Measurements from ENCODE around the gene VTN.

DNA sequence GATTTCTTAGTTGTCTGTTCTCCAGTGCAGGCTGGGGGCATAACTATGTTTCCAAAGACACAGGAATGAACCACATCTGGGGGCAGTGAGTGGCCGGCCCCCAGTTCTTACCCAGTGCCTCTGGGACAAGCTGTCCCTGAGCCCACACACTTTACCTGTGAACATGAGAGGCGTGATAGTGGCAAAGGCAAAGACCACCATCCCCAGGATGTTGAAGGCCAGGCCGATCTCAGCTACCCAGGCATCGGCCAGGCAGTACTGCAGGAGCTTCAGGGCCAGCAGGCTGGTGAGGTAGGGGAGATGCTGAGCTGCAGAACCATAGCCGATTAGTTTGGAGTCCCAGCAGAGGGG lies 34.3 kb upstream of the VTN start:
- TF ChIP-seq, protein P1, sequence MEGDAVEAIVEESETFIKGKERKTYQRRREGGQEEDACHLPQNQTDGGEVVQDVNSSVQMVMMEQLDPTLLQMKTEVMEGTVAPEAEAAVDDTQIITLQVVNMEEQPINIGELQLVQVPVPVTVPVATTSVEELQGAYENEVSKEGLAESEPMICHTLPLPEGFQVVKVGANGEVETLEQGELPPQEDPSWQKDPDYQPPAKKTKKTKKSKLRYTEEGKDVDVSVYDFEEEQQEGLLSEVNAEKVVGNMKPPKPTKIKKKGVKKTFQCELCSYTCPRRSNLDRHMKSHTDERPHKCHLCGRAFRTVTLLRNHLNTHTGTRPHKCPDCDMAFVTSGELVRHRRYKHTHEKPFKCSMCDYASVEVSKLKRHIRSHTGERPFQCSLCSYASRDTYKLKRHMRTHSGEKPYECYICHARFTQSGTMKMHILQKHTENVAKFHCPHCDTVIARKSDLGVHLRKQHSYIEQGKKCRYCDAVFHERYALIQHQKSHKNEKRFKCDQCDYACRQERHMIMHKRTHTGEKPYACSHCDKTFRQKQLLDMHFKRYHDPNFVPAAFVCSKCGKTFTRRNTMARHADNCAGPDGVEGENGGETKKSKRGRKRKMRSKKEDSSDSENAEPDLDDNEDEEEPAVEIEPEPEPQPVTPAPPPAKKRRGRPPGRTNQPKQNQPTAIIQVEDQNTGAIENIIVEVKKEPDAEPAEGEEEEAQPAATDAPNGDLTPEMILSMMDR (IDR thresholded peaks at IDR 0.05), result no peak
- TF ChIP-seq POLR2AphosphoS5 (IDR thresholded peaks at IDR 0.05) (no peak), POLR2A (IDR thresholded peaks at IDR 0.05) (no peak)

All from prostate gland (tissue), 2 donors.